NCI-H2107 (cell line): ENCODE data around the gene CRX.
"Not testable (repeated sequence)": the region's sequence is repeated elsewhere in the genome, so short reads cannot be mapped to it uniquely, and the experiment has no call there.

Experiments used
- DNase-seq: peaks from one replicate; lab custom pipeline; 2025; lab: John Stamatoyannopoulos, UW

The CRX gene

GRCh38 chr19:47803671-47804070 is 18.1 kb upstream of the CRX start:
- DNase-seq: not testable (repeated sequence)

- DNase-seq: not testable (repeated sequence)
These were observed 17.3 kb upstream of the CRX start, which contains the start of gene TPRX1 for GRCh38 chr19:47804451-47804850. Gene TPRX1, minus strand, starts transcription at chr19:47804551. Its CDS starts 12 bp downstream, at chr19:47804539.

- DNase-seq: no peak
These were observed 16.4 kb upstream of the CRX start for GRCh38 chr19:47805313-47805712.

GRCh38 chr19:47806435-47806834 is 15.3 kb upstream of the CRX start:
- no peak for DNase-seq

- no peak for DNase-seq
These were observed 8.3 kb upstream of the CRX start for GRCh38 chr19:47813304-47813994.

- no peak for DNase-seq
These were observed 7.8 kb upstream of the CRX start for GRCh38 chr19:47813995-47814328.

- not testable (repeated sequence) for DNase-seq
These were observed 5.5 kb upstream of the CRX start for GRCh38 chr19:47816270-47816669.

- DNase-seq: not testable (repeated sequence)
These were observed 3.5 kb upstream of the CRX start for GRCh38 chr19:47818221-47818620.

GRCh38 chr19:47819858-47820257 is 1.9 kb upstream of the CRX start:
- DNase-seq: no peak

- no peak for DNase-seq
These were observed 1.3 kb upstream of the CRX start for GRCh38 chr19:47820410-47820809.

GRCh38 chr19:47824396-47824795 is 2.7 kb downstream of the CRX start:
- no peak for DNase-seq

- no peak for DNase-seq
These were observed 5.1 kb downstream of the CRX start for GRCh38 chr19:47826800-47827199.

GRCh38 chr19:47832723-47833122 is 11.0 kb downstream of the CRX start:
- DNase-seq: no peak

- DNase-seq: no peak
These were observed 14.3 kb downstream of the CRX start for GRCh38 chr19:47836038-47836437.

GRCh38 chr19:47839411-47839810 is 17.7 kb downstream of the CRX start:
- DNase-seq: no peak

- DNase-seq: no peak
These were observed 18.2 kb downstream of the CRX start for GRCh38 chr19:47839913-47840312.

- no peak for DNase-seq
These were observed 21.2 kb downstream of the CRX start for GRCh38 chr19:47842941-47843340.

- DNase-seq: no peak
These were observed 26.7 kb downstream of the CRX start for GRCh38 chr19:47848425-47848822.

GRCh38 chr19:47848823-47849473 is 27.2 kb downstream of the CRX start:
- DNase-seq: no peak

- DNase-seq: no peak
These were observed 31.3 kb downstream of the CRX start for GRCh38 chr19:47853003-47853402.

- no peak for DNase-seq
These were observed 32.7 kb downstream of the CRX start for GRCh38 chr19:47854459-47854858.

- DNase-seq: not testable (repeated sequence)
These were observed 36.5 kb downstream of the CRX start for GRCh38 chr19:47858231-47858630.

GRCh38 chr19:47858646-47859285 is 37.0 kb downstream of the CRX start, which contains the start of gene TPRX2:
Gene TPRX2, plus strand, starts transcription at chr19:47859235. Its CDS starts 12 bp downstream, at chr19:47859247.
- DNase-seq: not testable (repeated sequence)
